ENCODE data around the gene SF3A2. TPM values are rescaled to one million over a fixed set of nuclear protein-coding genes. Genes with fewer than 3 reads are reported as not detected.

SF3A2 gene
- total RNA-seq, 1 donor from 2014 or later = 147 TPM

- intact Hi-C loops (cut with micrococcal nuclease) = no loop called here
Measured at GRCh38 chr19:2207991-2208860, 28.4 kb upstream of the SF3A2 start.

GRCh38 chr19:2208975-2209374 lies 27.6 kb upstream of the SF3A2 start:
- intact Hi-C loops (cut with micrococcal nuclease) = no loop called here

- intact Hi-C loops (cut with micrococcal nuclease) = no loop called here
Measured at GRCh38 chr19:2209408-2209807, 27.2 kb upstream of the SF3A2 start.

- intact Hi-C loops (cut with micrococcal nuclease) = no loop called here
Measured at GRCh38 chr19:2210206-2210605, 26.4 kb upstream of the SF3A2 start.

GRCh38 chr19:2210987-2211740 lies 25.5 kb upstream of the SF3A2 start:
- intact Hi-C loops (cut with micrococcal nuclease) = no loop called here

- intact Hi-C loops (cut with micrococcal nuclease) = no loop called here
Measured at GRCh38 chr19:2212861-2213711, 23.5 kb upstream of the SF3A2 start.

GRCh38 chr19:2213799-2214198 lies 22.8 kb upstream of the SF3A2 start:
- intact Hi-C loops (cut with micrococcal nuclease) = no loop called here

- intact Hi-C loops (cut with micrococcal nuclease) = no loop called here
Measured at GRCh38 chr19:2214251-2214650, 22.4 kb upstream of the SF3A2 start.

GRCh38 chr19:2215281-2215751 lies 21.3 kb upstream of the SF3A2 start:
- intact Hi-C loops (cut with micrococcal nuclease) = no loop called here

GRCh38 chr19:2216361-2217225 lies 20.0 kb upstream of the SF3A2 start:
- intact Hi-C loops (cut with micrococcal nuclease) = no loop called here

GRCh38 chr19:2217591-2217990 lies 19.0 kb upstream of the SF3A2 start:
- intact Hi-C loops (cut with micrococcal nuclease) = no loop called here

GRCh38 chr19:2219726-2220125 lies 16.9 kb upstream of the SF3A2 start:
- intact Hi-C loops (cut with micrococcal nuclease) = no loop called here

- intact Hi-C loops (cut with micrococcal nuclease) = no loop called here
Measured at GRCh38 chr19:2221250-2221831, 15.3 kb upstream of the SF3A2 start.

GRCh38 chr19:2221918-2222317 lies 14.7 kb upstream of the SF3A2 start:
- intact Hi-C loops (cut with micrococcal nuclease) = no loop called here

- intact Hi-C loops (cut with micrococcal nuclease) = no loop called here
Measured at GRCh38 chr19:2223391-2223790, 13.2 kb upstream of the SF3A2 start.

- intact Hi-C loops (cut with micrococcal nuclease) = no loop called here
Measured at GRCh38 chr19:2223959-2224358, 12.7 kb upstream of the SF3A2 start.

- intact Hi-C loops (cut with micrococcal nuclease) = no loop called here
Measured at GRCh38 chr19:2224754-2225349, 11.8 kb upstream of the SF3A2 start.

GRCh38 chr19:2225415-2226050 lies 11.1 kb upstream of the SF3A2 start:
- intact Hi-C loops (cut with micrococcal nuclease) = no loop called here

Data from T-helper 2 cell treated with Interferon-gamma antibody and Interleukin-4, amounts not matched to agents 100 ng/mL and 5 ng/mL, for 36 hours (primary cell).